Measurements from ENCODE around the gene ZNF93.
"Not testable (repeated sequence)": the region's sequence is repeated elsewhere in the genome, so short reads cannot be mapped to it uniquely, and the experiment has no call there.

DNA sequence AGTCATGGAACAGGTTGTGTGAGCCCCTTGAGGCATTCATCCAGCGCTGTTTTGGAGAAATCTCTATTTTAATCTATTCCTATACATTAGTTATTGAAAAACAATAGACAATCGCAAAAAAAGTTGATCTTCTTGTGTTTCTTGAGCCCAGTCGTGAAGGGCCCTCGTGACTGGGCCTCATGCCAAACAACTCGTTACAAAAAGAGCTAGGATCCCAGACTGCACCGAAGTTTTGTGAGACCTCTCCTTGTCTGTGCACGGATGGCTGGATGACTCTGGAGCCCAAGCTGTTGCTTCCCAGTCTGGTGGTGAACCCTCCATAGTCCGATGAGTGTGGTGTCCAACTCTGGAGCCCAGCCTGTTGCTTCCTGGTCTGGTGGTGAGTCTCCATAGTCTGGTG, 57.0 kb downstream of the ZNF93 start:
- TF ChIP-seq, protein P1, sequence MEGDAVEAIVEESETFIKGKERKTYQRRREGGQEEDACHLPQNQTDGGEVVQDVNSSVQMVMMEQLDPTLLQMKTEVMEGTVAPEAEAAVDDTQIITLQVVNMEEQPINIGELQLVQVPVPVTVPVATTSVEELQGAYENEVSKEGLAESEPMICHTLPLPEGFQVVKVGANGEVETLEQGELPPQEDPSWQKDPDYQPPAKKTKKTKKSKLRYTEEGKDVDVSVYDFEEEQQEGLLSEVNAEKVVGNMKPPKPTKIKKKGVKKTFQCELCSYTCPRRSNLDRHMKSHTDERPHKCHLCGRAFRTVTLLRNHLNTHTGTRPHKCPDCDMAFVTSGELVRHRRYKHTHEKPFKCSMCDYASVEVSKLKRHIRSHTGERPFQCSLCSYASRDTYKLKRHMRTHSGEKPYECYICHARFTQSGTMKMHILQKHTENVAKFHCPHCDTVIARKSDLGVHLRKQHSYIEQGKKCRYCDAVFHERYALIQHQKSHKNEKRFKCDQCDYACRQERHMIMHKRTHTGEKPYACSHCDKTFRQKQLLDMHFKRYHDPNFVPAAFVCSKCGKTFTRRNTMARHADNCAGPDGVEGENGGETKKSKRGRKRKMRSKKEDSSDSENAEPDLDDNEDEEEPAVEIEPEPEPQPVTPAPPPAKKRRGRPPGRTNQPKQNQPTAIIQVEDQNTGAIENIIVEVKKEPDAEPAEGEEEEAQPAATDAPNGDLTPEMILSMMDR (IDR thresholded peaks at IDR 0.05; ENCODE audit: borderline replicate concordance, extremely low read depth, low read length, poor library complexity, severe bottlenecking): not testable (repeated sequence)
- not testable (repeated sequence) for TF ChIP-seq EZH2 (IDR thresholded peaks at IDR 0.05; ENCODE audit: borderline replicate concordance, low read depth, low read length, severe bottlenecking)

Data from DND-41 (cell line).